GM12865 (cell line): ENCODE measurements around the gene PCBP3.

Experiments used
- DNase-seq: peaks from one replicate; pipeline ENCODE4 v3.0.0; 2010; ENCODE audit warnings: low read depth
- H3K4me3 ChIP-seq: 2 replicates; pipeline ENCODE4 v1.5.1; 2011; ENCODE audit warnings: mild to moderate bottlenecking, low read depth, low read length, control low read depth
- TF ChIP-seq, protein P1 (sequence below): IDR thresholded peaks from 2 replicates; pipeline ENCODE4 v1.5.1; 2011; ENCODE audit warnings: low read length, control low read depth, low read depth, inconsistent platforms; ENCODE audit not compliant: insufficient read depth; ENCODE audit errors: missing control alignments

Gene PCBP3

DNA sequence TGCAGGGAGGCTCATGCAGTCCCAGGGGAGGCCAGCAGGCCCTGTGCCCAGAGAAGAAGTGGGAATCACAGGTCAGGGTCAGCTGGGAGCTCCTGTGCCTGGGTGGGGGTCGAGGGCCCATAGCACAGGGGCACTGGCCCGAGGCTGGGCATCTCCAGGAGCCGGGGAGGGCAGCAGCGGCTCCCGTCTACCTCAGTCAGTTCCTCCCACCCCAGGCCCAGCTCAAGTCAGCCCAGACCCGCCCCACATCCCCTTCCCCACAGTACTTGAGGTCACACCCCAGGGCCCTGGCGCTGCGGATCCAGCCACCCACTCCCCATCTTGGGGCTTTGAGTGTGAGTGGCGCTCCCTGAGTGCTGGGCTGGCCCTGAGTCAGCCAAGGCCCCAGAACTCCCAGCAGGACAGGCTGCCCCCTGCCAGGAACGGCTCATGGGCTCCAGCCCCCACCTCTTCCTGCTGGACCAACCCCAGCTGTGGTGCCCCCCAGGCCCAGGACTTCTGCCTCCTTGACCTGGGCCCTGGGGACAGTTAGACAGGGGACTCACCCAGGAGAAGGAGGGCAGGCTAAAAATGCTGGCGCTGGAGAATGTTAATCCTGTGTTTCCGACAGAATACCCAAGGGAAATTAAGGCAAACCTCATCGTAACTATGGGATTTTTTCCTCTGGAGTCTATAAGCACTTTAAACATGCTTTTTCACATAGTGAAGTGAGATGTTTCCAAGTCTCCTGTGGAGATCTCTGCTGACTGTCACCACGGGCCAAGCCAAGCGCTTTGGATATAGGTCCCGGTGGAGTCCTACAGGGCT is 269.3 kb downstream of the PCBP3 start:
- no peak overlapping the region for H3K4me3 ChIP-seq
- TF ChIP-seq, protein P1, sequence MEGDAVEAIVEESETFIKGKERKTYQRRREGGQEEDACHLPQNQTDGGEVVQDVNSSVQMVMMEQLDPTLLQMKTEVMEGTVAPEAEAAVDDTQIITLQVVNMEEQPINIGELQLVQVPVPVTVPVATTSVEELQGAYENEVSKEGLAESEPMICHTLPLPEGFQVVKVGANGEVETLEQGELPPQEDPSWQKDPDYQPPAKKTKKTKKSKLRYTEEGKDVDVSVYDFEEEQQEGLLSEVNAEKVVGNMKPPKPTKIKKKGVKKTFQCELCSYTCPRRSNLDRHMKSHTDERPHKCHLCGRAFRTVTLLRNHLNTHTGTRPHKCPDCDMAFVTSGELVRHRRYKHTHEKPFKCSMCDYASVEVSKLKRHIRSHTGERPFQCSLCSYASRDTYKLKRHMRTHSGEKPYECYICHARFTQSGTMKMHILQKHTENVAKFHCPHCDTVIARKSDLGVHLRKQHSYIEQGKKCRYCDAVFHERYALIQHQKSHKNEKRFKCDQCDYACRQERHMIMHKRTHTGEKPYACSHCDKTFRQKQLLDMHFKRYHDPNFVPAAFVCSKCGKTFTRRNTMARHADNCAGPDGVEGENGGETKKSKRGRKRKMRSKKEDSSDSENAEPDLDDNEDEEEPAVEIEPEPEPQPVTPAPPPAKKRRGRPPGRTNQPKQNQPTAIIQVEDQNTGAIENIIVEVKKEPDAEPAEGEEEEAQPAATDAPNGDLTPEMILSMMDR = no peak
- DNase-seq = no peak

- TF ChIP-seq, protein P1 = no peak
- H3K4me3 ChIP-seq = no peak overlapping the region
- DNase-seq = no peak
Measured at GRCh38 chr21:45913418-45913765, 269.9 kb downstream of the PCBP3 start.

DNA sequence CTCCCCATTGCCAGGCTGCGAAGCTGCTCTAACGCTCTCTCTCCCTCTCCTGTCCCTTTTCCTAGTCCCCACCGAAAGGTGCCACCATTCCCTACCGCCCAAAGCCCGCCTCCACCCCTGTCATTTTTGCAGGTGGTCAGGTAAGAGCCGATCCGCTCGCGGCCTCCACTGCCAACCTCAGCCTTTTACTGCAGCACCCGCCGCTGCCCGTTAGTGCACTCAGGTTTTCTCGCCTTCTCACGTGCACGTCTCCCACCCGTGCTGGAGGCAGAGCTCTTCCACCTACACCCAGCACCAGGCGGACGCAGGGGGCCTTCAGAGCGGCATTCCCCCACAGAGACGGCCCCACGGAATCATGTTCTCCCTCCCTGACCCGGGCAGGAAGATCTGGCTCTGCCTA is 270.4 kb downstream of the PCBP3 start:
- DNase-seq = no peak
- H3K4me3 ChIP-seq = no peak overlapping the region
- TF ChIP-seq, protein P1 = no peak

GRCh38 chr21:45914321-45914845 is 270.9 kb downstream of the PCBP3 start:
- TF ChIP-seq, protein P1 = no peak
- DNase-seq = no peak
- no peak overlapping the region for H3K4me3 ChIP-seq

DNA sequence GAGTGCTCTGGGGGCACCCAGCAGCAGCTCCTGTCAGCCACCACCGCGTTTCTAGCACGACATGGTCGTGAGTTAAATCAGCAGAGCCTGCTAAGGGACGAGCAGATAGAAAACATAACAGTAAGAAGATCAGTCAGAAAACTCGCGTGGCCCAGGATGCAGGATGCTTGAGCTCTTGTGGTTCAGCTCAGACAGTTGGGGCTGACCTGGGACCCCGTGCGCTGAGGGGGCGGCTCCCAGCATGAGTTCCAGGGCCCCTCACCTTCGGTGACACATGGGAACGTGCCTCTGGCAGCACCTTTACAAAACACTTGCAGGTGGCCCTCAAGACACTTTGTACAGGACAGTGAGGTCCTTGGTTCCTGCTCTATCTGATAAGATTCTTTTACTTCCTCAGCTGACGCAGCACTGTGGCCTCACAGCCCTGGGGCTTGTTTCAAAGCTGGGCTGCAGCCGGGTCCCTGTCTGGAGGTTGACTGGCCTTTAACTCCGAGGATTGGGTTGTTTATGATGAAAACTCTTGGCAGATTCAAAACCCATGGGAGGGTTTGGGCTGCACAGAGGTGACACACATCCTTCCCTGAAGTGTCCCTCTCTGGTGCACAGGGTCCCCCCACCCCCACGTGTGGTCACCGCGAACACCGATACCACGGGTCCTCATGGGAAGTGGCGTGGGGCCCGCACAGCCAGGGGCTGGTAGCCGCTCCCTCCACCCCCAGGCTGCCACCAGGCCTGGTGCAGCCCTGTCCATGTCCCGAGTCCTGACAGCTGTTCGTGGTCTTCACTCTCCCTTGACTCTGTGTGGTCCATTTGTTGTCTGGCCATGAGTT is 272.7 kb downstream of the PCBP3 start:
- no peak overlapping the region for H3K4me3 ChIP-seq
- TF ChIP-seq, protein P1 = no peak
- DNase-seq = no peak

DNA sequence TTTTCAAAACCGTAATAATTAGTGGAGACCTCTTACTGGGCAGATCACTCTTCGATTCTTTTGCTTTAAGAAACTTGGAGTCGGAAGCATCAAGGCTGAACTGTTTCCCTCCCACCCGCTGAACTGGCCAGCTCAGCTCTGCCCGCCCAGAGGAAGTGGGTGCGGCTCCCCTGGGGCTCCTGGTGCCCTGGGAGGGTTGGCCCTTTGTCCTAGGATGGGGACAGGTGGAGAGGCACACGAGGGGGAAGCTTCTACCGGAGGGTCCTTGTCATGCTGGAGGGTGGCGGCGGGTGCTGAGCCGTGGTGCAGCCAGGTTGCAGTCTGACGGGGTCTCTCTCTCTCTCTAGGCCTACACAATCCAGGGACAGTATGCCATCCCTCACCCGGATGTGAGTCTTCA is 273.7 kb downstream of the PCBP3 start:
- TF ChIP-seq, protein P1 = no peak
- no peak for DNase-seq
- no peak overlapping the region for H3K4me3 ChIP-seq
